GM13976 (cell line): ENCODE data around the gene CASP5.
"Not testable (repeated sequence)": the region's sequence is repeated elsewhere in the genome, so short reads cannot be mapped to it uniquely, and the experiment has no call there.

Experiments used
- DNase-seq: peaks from one replicate; pipeline ENCODE4 v3.0.0; 2012; ENCODE audit warnings: low spot score
- in situ Hi-C: fragments of 300-500 bp; cut with MboI; formaldehyde crosslinking; loops from one replicate; pipeline ENCODE4 v1.12.0; 2022; ENCODE audit warnings: low sequenced_read_pairs, mixed read lengths, inconsistent platforms; ENCODE audit not compliant: unreplicated experiment
- TF ChIP-seq, protein P1 (sequence below): IDR thresholded peaks from 2 replicates; pipeline ENCODE4 v1.5.1; 2012; ENCODE audit warnings: borderline replicate concordance, mild to moderate bottlenecking; ENCODE audit not compliant: insufficient read depth; ENCODE audit errors: extremely low read depth, missing control alignments, control extremely low read depth

The CASP5 gene

DNA sequence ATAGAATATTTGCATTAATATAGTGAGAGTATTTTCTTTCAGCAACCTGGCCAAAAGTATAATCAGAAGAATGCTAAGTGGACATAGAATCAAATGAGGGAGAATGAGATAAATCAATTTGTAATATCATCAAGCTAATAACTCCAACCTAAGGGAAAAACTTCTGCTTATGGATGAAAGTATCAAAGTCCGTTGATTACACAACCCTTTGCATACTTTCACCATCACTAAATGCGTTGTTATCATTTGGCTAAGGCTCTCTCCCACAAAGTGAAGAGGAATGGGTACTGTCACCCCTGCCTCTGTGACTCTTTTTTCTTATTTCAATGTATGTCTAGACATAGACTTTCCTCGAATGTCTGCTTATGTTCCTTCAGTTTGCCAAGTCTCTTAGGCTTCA, 38.2 kb downstream of the CASP5 start:
- TF ChIP-seq, protein P1, sequence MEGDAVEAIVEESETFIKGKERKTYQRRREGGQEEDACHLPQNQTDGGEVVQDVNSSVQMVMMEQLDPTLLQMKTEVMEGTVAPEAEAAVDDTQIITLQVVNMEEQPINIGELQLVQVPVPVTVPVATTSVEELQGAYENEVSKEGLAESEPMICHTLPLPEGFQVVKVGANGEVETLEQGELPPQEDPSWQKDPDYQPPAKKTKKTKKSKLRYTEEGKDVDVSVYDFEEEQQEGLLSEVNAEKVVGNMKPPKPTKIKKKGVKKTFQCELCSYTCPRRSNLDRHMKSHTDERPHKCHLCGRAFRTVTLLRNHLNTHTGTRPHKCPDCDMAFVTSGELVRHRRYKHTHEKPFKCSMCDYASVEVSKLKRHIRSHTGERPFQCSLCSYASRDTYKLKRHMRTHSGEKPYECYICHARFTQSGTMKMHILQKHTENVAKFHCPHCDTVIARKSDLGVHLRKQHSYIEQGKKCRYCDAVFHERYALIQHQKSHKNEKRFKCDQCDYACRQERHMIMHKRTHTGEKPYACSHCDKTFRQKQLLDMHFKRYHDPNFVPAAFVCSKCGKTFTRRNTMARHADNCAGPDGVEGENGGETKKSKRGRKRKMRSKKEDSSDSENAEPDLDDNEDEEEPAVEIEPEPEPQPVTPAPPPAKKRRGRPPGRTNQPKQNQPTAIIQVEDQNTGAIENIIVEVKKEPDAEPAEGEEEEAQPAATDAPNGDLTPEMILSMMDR = no peak
- DNase-seq = no peak
- in situ Hi-C loops = no loop called here

DNA sequence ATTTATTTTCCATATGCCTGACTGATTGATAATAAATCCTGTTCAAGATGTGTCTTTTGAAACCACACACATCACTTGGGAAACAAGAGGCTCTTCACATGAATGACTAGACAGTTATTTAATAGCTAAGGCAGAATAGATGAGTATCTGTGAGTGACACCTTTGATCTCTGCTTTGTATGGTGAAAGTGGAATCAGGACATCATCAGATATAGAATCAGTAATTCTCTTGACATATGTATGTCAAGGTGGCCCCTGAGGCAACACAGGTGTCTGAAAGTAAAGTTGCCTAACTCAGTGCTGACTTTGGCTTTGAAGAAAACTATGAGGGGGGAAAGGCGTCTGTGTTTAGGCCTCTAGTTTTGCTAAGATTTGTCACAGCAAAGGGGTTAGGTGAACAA, 43.1 kb downstream of the CASP5 start:
- in situ Hi-C loops = no loop called here
- DNase-seq = no peak
- TF ChIP-seq, protein P1 = no peak

DNA sequence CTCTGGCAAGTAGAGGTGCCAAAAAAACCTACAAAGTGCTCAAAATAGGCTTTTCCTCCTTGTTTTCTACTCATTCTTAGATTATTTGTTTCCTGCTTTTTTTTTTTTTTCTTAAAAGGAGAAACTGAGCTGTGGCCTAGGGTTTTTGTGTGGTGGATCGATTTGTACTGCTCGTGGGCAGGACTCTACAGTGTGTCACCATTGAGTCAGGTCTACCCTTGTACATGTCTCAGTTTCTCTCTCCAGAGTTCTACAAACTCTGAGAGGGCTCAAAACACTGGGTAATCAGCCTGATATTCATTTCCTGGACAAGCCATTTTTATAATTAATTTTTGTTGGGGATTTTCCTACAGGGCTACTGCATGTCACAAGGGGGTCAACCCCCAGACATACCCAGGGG, 49.4 kb downstream of the CASP5 start:
- DNase-seq = no peak
- in situ Hi-C loops = no loop called here
- TF ChIP-seq, protein P1 = no peak

DNA sequence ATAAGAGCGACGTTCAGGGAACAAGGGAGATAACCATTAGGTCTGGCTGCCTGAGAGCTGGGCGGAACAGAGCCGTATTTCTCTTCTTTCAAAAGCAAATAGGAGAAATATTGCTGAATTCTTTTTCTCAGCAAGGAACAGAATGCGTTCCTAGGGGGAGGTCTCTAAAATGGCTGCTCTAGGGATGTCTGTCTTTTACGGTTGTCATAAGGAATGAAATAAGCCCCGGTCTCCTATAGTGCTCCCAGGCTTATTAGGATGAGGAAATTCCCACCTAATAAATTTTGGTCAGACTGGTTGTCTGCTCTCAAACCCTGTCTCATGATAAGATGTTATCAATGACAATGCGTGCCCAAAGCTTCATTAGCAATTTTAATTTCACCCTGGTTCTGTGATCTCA, 50.0 kb downstream of the CASP5 start:
- in situ Hi-C loops, DNase-seq: not testable (repeated sequence)

DNA sequence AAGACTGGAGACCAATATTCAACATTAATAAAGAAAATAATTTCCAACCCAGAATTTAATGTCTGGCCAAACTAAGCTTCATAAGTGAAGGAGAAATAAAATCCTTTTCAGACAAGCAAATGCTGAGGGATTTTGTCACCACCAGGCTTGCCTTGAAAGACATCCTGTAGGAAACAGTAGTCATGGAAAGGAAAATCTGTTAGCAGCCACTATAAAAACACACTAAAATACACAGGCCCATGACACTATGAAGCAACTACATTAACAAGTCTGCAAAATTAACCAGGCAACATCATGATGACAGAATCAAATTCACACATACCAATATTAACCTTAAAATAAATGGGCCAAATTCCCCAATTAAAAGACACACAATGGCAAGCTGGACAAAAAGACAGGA, 52.2 kb downstream of the CASP5 start:
- in situ Hi-C loops = no loop called here
- TF ChIP-seq, protein P1 = no peak
- no peak for DNase-seq

DNA sequence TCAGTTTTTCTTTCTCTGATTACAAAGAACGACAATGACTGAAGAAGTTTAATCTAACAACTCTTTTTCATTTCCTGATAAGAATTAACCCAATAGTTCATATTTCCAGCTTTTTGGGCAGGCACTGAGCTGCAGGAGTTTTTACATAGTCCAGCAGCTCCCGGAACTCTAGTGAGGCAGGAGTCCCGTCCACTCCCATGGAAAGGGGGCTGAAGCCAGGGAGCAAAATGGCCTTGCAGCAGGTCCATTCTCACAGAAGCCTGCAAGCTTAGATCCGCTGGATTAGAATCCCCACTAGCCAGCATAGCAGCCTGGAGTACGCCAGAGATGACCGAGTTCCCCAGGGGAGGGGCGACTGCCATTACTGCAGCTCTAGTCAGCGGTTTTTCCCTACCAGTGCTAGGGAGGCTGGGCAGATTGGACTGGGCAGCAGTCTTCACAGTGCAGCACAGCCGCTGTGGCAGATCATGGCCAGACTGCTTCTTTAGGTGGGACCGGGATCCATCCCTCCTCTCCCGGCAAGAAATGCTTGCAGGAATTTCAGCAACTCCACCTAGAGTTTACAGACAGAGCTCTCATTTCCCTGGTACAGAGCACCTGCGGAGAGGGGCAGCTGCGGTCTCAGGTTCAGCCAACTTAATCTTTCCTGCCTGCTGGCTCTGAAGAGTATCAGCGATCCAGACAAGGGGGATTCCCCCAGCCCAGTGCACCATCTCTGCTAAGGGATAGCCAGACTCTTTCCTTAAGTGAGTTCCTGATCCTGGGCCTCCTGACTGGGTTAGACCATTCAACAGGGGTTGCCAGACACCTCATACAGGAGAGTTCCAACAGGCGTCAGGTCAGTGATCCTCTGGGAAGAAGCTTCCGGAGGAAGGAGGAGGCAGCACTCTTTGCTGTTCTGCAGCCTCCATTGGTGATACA, 53.9 kb downstream of the CASP5 start:
- in situ Hi-C loops = no loop called here
- no peak for DNase-seq
- TF ChIP-seq, protein P1 = no peak

DNA sequence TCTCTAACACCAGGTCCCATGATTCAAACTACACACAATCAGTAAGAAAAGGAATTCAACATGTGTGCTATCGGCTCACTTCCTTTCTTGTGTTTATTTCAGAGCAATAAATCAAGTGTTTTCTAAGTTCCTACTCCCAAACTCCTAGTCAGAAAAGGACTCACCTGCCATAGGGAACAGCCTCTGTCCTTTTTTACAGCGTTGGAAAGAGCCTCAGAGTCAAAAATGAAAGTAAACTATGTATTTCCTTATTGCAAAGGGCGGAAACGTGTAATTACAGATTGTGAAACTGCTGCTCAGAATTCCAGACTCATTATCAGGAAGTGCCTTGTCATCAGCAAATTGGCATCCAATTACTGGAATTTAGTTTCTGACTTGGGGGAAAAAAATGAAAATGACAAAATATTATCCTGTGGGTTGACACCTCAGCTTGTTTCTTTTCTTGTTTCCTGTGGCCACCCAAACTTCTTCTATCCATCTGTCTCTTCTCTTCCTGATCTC, 54.6 kb downstream of the CASP5 start, which contains the start of gene CASP4:
TSS of gene CASP4 (minus strand) at position 220 of the 501 bp plus-strand sequence. CDS start at position 171, 49 bp downstream.
- TF ChIP-seq, protein P1 = no peak
- in situ Hi-C loops = no loop called here
- peak; percentile 13 for DNase-seq
